ENCODE results near the gene SPATS1. TPM values are rescaled to one million over a fixed set of nuclear protein-coding genes. Genes with fewer than 3 reads are reported as not detected.
A peak's percentile ranks its signal among the peaks of the same experiment; 100 is the strongest.

The SPATS1 gene
- polyA plus RNA-seq, 6 donors from 2014 or later, result not detected

DNA sequence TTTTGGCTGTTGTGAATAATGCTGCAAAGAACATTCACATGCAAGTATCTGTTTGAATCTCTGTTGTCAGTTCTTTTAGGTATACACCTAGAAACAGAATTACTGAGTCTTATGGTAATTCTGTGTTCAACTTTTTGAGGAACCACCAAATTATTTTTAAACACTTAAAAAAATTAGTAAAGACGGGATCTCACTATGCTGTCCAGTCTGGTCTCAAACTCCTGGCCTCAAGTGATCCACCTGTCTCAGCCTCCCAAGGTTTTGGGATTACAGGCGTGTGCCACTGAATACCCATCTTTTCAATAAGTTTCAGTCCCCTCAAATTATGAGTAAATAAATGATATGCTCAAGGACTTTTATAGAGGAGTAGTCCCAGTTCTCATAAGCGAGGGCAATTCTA, 17.5 kb downstream of the SPATS1 start:
- H3K4me1 Mint-ChIP-seq, result peaks cover 6 to 8% (median 7%) of the 10 kb centered on the region in 3 donors
- H3K9me3 Mint-ChIP-seq, result peaks cover 0 to 16% (median 3%) of the 10 kb centered on the region in 7 donors
- ATAC-seq (ENCODE audit: low read depth in 2 of 2) (no peak), DNase-seq (no peak)
- H3K4me3 Mint-ChIP-seq, result no peak overlapping the region
- no peak overlapping the region for H3K27ac Mint-ChIP-seq
- peaks cover 24 to 39% (median 32%) of the 10 kb centered on the region in 3 donors for H3K27me3 Mint-ChIP-seq
- no peaks in the 10 kb centered on the region for H3K36me3 Mint-ChIP-seq

DNA sequence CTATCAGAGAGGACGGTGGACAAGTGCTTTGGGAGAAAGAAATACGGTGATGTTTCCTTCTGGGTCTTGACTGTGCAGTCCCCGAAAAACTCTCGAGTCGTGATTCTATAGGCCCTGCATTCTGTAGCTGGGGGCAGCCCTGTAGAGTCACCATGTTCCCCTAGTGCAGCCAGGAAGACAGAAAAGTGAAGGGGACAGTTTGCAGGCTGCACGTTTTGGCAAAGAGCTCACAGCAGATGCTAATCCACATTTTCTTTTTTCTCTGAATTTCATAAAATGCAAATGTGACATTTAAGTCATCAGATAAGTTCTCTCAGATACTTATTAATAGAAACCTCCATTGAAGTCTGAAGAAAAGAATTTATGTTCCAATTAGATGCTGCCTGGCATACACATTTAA, 19.5 kb downstream of the SPATS1 start:
- ATAC-seq (ENCODE audit: low read depth in 2 of 2) (no peak), DNase-seq (no peak)
- peak overlapping the region in 1 of 6 donors; percentile 16 for H3K27ac Mint-ChIP-seq
- H3K4me3 Mint-ChIP-seq, result no peak overlapping the region
- no peaks in the 10 kb centered on the region for H3K36me3 Mint-ChIP-seq
- H3K27me3 Mint-ChIP-seq, result peaks cover 20 to 31% (median 24%) of the 10 kb centered on the region in 3 donors
- peaks cover 0 to 4% (median 3%) of the 10 kb centered on the region in 7 donors for H3K9me3 Mint-ChIP-seq
- H3K4me1 Mint-ChIP-seq, result peaks cover 6 to 8% (median 7%) of the 10 kb centered on the region in 3 donors

DNA sequence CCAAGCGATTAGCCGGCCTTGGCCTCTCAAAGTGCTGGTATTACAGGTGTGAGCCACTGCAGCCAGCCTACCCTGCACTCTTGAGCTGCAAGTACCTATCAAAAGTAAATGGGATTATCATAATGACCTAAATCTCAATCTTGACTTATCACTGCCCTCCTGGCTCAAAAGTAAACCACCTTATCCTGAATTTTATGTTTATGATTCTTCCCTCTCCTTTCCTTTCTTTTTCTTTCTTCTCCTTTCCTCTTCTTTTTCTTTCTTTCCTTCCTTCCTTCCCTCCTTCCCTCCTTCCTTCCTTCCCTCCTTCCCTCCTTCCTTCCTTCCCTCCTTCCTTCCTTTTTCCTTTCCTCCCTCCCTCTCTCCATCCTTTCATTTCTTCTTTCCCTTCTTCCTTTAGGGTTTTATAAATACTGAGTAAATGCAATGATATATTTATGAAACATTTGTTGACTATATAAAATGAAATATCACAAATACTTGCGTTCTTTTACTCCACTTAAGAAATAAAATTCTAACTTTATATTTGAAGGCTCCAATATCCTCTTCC, 21.0 kb downstream of the SPATS1 start:
- H3K9me3 Mint-ChIP-seq, result peaks cover 0 to 4% (median 0%) of the 10 kb centered on the region in 7 donors
- DNase-seq (no peak), ATAC-seq (ENCODE audit: low read depth in 2 of 2) (no peak)
- no peak overlapping the region for H3K27ac Mint-ChIP-seq
- H3K27me3 Mint-ChIP-seq, result peaks cover 15 to 16% (median 15%) of the 10 kb centered on the region in 3 donors
- H3K4me1 Mint-ChIP-seq, result peaks cover 6 to 8% (median 7%) of the 10 kb centered on the region in 3 donors
- no peaks in the 10 kb centered on the region for H3K36me3 Mint-ChIP-seq
- H3K4me3 Mint-ChIP-seq, result peak overlapping the region in 1 of 8 donors; percentile 47

DNA sequence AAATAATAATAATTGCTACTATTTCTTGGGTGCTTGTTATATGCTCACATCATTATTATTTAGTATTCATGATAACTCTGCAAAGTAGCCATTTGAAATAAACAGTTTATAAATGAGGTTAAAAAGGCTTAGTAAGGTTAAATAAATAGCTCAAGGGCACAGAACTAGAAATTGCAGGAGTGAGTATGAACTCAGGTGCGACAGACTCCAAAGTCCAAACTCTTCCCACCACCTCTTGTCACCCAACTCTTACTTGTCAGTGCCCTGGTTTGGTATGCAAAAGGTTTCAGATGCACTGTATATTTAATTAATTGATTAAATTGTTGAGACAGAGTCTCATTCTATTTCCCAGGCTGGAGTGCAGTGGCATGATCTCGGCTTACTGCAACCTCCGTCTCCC, 24.3 kb downstream of the SPATS1 start:
- Mint-ChIP-seq H3K4me1 (peaks cover 6 to 8% (median 7%) of the 10 kb centered on the region in 3 donors), H3K36me3 (no peaks in the 10 kb centered on the region), H3K27me3 (peaks cover 2 to 20% (median 11%) of the 10 kb centered on the region in 3 donors), H3K4me3 (no peak overlapping the region), H3K9me3 (peaks cover 0 to 1% (median 0%) of the 10 kb centered on the region in 7 donors), H3K27ac (no peak overlapping the region)
- DNase-seq (no peak), ATAC-seq (ENCODE audit: low read depth in 2 of 2) (no peak)

DNA sequence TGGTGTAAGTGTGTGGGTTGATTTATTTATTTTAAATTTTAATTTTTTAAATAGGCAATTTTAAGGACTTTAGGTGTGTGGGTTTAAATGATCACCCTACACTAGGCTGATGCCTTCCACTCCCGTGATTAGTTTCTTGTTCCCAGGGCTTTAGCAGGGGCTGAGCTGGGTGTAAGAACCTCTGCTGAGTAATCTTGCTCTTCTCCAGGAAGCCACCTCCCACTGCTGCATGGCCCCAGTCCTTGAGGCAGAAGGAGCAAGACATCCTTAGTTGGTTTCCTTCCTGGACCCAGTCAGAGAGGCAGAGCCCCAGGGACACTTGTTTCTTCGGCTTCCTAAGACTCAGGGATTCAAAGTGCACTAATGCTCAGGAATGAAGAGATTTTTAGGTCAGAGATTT, 25.2 kb downstream of the SPATS1 start:
- Mint-ChIP-seq H3K9me3 (peaks cover 0 to 1% (median 0%) of the 10 kb centered on the region in 7 donors), H3K27me3 (peaks cover 0 to 20% (median 11%) of the 10 kb centered on the region in 3 donors), H3K36me3 (no peaks in the 10 kb centered on the region), H3K4me3 (no peak overlapping the region), H3K4me1 (peaks cover 6 to 8% (median 7%) of the 10 kb centered on the region in 3 donors), H3K27ac (no peak overlapping the region)
- no peak for ATAC-seq (ENCODE audit: low read depth in 2 of 2)
- no peak for DNase-seq

DNA sequence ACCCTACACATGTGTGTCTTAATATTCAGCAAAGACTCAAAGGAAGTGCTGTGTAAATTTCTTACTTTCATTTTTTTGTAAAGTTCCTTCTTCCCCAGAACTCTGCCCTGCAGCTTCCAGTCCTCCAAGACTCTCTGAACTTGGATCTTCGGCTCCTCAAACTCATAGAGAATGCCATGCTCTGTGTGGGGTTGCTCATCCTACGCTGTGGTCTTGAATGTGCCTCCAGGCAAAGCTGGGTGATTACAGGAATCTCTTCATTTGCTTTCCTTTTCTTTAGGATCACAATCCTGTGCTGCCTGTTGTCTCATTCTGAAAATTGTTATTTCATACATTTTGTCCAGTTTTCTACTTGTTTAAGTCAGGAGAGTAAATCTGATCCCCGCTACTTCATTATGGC, 30.6 kb downstream of the SPATS1 start:
- peaks cover 13 to 35% (median 27%) of the 10 kb centered on the region in 3 donors for H3K27me3 Mint-ChIP-seq
- H3K9me3 Mint-ChIP-seq, result no peaks in the 10 kb centered on the region
- ATAC-seq (ENCODE audit: low read depth in 2 of 2) (no peak), DNase-seq (no peak)
- H3K27ac Mint-ChIP-seq, result no peak overlapping the region
- H3K4me1 Mint-ChIP-seq, result no peaks in the 10 kb centered on the region
- H3K4me3 Mint-ChIP-seq, result no peak overlapping the region
- no peaks in the 10 kb centered on the region for H3K36me3 Mint-ChIP-seq

DNA sequence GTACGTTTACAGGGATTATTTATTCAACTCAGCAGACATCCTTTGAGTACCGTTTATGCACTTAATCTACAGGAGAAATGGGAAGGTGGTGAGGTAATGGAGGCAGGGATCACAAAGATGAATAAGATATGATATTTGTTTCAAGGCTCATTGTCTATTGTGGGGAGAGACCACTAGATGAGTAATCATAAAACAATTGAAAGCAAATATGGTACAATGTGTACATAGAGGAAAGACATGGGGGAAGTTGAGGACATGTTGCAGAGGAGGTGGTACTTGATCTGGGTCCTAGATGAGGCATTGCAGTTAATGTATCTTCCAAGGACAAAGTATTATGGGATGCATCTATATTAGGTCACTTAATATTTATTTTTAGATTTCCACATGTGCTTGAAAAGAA, 31.3 kb downstream of the SPATS1 start:
- no peak for DNase-seq
- peaks cover 13 to 29% (median 28%) of the 10 kb centered on the region in 3 donors for H3K27me3 Mint-ChIP-seq
- H3K27ac Mint-ChIP-seq, result no peak overlapping the region
- no peaks in the 10 kb centered on the region for H3K36me3 Mint-ChIP-seq
- ATAC-seq (ENCODE audit: low read depth in 2 of 2), result no peak
- no peaks in the 10 kb centered on the region for H3K9me3 Mint-ChIP-seq
- no peaks in the 10 kb centered on the region for H3K4me1 Mint-ChIP-seq
- H3K4me3 Mint-ChIP-seq, result no peak overlapping the region

DNA sequence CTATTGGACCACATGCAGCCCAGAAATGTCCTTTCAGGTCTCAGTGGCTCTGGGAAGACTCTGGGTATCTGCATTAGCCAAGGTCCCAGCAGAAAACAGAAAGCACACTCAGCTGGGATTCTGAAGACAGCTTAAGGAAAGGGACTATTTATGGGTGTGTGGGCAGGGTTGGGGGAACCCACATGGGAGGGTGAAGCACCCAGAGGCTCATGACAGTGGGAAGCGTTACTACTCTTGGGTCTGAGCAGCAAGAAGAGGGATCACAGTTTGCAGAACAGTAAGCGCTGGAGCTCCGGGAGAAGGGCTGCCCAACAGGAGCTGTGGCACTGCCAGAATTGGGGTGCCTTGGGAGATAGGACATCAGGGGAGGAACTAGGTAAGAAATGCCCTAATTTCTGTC, 32.6 kb downstream of the SPATS1 start:
- Mint-ChIP-seq H3K27me3 (peaks cover 13 to 37% (median 26%) of the 10 kb centered on the region in 3 donors), H3K4me1 (no peaks in the 10 kb centered on the region), H3K4me3 (no peak overlapping the region), H3K9me3 (no peaks in the 10 kb centered on the region), H3K36me3 (no peaks in the 10 kb centered on the region), H3K27ac (no peak overlapping the region)
- DNase-seq (no peak), ATAC-seq (ENCODE audit: low read depth in 2 of 2) (no peak)

DNA sequence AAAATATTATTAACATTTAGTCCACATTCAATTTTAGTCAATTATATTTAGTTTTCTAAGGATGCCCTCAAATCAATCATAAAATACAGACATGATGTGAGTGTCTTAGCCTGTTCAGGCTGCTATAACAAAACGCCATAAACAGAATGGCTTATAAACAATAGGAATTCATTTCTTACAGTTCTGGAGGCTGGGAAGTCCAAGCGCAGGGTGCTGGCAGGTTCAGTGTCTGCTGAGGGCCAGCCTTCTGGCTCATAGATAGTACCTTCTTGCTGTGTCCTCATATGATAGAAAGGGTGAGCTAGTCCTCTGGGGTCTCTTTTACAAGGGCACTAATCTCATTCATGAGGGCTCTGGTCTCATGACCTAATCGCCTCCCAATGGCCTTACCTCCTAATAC, 35.0 kb downstream of the SPATS1 start:
- Mint-ChIP-seq H3K27me3 (peaks cover 13 to 59% (median 29%) of the 10 kb centered on the region in 3 donors), H3K4me1 (no peaks in the 10 kb centered on the region), H3K4me3 (no peak overlapping the region), H3K27ac (no peak overlapping the region), H3K36me3 (no peaks in the 10 kb centered on the region), H3K9me3 (no peaks in the 10 kb centered on the region)
- no peak for ATAC-seq (ENCODE audit: low read depth in 2 of 2)
- no peak for DNase-seq

DNA sequence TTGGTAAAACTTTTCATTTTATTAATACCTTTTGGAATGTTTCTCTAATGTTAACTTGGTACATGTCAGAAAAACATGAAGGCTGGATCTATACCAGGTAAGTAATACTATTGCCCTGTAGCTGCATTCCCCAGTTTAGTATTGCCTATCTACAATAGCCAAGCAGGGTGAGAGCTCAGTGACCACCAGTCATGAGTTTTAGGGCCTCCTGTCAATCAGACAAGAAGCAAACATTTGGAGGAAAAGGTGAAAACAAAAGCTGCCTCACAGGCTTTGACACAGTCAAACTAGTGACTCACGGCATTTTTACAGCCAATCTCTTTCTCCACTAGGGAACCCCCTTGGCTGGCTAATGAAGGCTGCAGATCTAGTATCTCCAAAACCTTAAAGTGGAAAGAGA, 35.5 kb downstream of the SPATS1 start:
- Mint-ChIP-seq H3K27me3 (peaks cover 9 to 60% (median 29%) of the 10 kb centered on the region in 3 donors), H3K9me3 (no peaks in the 10 kb centered on the region), H3K4me3 (no peak overlapping the region), H3K4me1 (no peaks in the 10 kb centered on the region), H3K36me3 (no peaks in the 10 kb centered on the region), H3K27ac (no peak overlapping the region)
- ATAC-seq (ENCODE audit: low read depth in 2 of 2) (no peak), DNase-seq (no peak)

DNA sequence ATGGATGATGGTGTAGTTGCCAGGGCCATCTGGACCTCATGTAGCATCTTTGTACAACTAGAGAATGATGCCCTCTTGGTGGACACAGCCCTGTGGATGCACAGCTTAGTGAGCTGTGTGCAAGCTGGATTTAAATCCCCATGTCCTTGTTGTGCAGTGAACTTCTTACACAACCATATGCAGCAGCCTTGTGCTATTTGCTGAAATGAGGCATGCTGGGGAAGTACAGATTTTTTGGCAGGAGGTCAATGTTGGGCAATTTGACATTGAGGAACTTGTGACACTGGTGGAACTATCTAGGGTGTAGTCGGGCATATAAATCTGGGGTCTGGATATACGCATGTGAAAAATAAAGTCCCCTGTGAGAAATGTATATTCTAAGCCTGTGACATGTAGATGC, 39.3 kb downstream of the SPATS1 start:
- no peaks in the 10 kb centered on the region for H3K9me3 Mint-ChIP-seq
- peaks cover 5% of the 10 kb centered on the region in 3 donors for H3K4me1 Mint-ChIP-seq
- peaks cover 3 to 57% (median 8%) of the 10 kb centered on the region in 3 donors for H3K27me3 Mint-ChIP-seq
- H3K4me3 Mint-ChIP-seq, result no peak overlapping the region
- ATAC-seq (ENCODE audit: low read depth in 2 of 2), result no peak
- H3K36me3 Mint-ChIP-seq, result no peaks in the 10 kb centered on the region
- no peak for DNase-seq
- H3K27ac Mint-ChIP-seq, result no peak overlapping the region

DNA sequence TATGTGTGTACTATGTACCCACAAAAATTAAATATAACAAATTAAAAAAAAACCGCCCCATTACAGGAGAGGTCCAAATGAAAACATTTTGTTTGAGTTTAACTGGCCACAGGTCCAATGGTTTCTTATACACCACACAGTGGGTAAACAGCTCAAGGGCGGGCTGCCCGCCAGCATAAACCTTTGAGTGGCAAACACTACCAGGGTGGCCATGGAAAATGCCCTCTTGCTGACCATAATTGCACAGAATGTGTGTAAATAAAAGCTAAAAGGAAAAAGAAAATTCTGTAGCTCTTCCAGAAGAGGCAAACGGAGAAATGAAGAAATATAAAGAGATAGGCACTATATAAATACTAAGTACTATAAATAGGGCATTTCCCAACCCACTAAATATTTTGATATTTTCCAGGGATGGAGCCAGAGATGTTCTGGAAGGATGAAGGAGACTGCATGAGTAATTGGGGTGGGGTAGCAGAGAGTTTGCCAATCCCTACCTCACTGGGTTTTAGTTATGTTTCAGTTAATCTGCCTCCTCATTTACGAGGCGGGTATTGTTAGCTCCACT, 44.0 kb downstream of the SPATS1 start:
- no peak for DNase-seq
- peaks cover 37% of the 10 kb centered on the region in 3 donors for H3K4me1 Mint-ChIP-seq

DNA sequence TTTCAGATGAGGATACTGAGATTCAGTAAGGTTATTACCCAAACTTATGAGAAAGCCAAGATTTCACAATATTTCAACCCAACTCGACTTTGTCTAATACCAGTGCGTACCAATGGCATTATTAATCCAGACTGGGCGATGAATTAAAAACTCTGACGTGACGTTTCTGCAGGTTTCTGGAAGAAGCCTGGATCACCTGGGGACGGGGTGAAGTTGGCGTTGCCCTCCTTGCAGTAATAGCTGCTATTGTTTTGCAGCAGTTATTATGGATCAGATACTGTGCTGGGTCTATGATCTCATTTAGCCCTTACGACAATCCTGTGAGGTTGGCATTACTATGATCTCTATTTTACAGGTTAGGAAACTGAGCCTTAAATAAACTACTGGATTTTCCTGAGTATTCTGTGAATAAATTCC, 44.5 kb downstream of the SPATS1 start:
- DNase-seq (no peak), ATAC-seq (ENCODE audit: low read depth in 2 of 2) (peak; percentile 7 to 11)
- Mint-ChIP-seq H3K27ac (peak overlapping the region; percentile 93 to 99 (median 98)), H3K27me3 (peaks cover 2 to 26% (median 3%) of the 10 kb centered on the region in 3 donors), H3K4me1 (peaks cover 38 to 42% (median 39%) of the 10 kb centered on the region in 3 donors), H3K36me3 (no peaks in the 10 kb centered on the region), H3K4me3 (peak overlapping the region; percentile 88 to 100 (median 94)), H3K9me3 (peaks cover 0 to 2% (median 0%) of the 10 kb centered on the region in 7 donors)

More for the DNA sequence above, 44.0 kb downstream of the SPATS1 start:
- peaks cover 3 to 31% (median 7%) of the 10 kb centered on the region in 3 donors for H3K27me3 Mint-ChIP-seq
- ATAC-seq (ENCODE audit: low read depth in 2 of 2), result no peak
- H3K36me3 Mint-ChIP-seq, result no peaks in the 10 kb centered on the region
- H3K4me3 Mint-ChIP-seq, result peak overlapping the region; percentile 88 to 100 (median 94)
- peaks cover 0 to 2% (median 0%) of the 10 kb centered on the region in 7 donors for H3K9me3 Mint-ChIP-seq
- peak overlapping the region; percentile 38 to 98 (median 96) for H3K27ac Mint-ChIP-seq

All from naive B cell (primary cell).